Measurements from ENCODE around the gene HMX1.

DNA sequence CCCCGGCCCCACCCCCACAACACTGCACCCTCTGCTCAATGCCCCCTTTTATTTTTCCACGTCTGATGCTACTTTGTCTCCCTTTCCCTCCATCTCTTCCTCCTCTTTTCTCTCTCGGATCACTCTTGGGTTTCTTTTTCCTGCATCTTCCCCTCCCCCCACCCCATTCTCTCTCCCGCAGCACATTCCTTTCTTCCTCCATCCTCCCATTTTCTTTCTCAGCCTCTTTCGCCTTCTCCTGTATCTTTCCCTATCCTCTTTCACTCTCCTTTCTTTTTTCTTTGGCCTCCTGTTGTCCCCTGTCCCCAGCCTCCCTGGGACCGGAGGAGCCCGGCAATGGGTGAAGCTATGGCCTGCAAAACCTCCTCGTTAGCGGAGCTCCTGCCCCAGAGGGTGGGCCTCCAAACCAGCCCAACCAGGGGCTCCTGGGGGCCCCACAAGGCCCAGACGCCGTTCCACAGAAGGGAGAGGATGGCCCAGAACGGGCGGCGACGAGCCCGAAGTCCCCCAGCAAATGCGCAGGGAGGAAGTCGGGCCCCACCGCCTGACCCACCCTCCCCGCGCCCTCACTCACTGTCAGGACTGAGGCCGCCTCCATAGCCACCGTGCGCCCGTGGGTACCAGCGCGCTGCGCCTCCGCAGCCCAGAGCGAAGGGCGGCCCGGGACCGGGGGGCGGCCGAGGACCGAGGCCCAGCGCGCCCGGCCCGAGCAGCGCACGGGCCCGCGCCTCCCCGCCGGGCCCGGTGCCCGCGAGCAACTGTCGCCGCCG lies 807 bp downstream of the HMX1 start:
- no peak for TF ChIP-seq POLR2A (IDR thresholded peaks at IDR 0.05)
- TF ChIP-seq, protein P1, sequence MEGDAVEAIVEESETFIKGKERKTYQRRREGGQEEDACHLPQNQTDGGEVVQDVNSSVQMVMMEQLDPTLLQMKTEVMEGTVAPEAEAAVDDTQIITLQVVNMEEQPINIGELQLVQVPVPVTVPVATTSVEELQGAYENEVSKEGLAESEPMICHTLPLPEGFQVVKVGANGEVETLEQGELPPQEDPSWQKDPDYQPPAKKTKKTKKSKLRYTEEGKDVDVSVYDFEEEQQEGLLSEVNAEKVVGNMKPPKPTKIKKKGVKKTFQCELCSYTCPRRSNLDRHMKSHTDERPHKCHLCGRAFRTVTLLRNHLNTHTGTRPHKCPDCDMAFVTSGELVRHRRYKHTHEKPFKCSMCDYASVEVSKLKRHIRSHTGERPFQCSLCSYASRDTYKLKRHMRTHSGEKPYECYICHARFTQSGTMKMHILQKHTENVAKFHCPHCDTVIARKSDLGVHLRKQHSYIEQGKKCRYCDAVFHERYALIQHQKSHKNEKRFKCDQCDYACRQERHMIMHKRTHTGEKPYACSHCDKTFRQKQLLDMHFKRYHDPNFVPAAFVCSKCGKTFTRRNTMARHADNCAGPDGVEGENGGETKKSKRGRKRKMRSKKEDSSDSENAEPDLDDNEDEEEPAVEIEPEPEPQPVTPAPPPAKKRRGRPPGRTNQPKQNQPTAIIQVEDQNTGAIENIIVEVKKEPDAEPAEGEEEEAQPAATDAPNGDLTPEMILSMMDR (IDR thresholded peaks at IDR 0.05): no peak

Data from thyroid gland (tissue), 4 donors.